RWPE2 (cell line): ENCODE results near the gene BTD.

Source experiments
- ATAC-seq: fragments of 200-7000 bp; cut with Tn5 transposase; 3 replicates; pipeline ENCODE4 v1.9.1; 2021; ENCODE audit warnings: low read depth
- DNase-seq: peaks from one replicate; pipeline ENCODE4 v3.0.0-alpha.2; 2020; ENCODE audit warnings: low spot score
- H3K27ac ChIP-seq: fragments of 450-650 bp; 2 replicates; pipeline ENCODE4 v1.5.1; 2017; ENCODE audit warnings: mild to moderate bottlenecking; ENCODE audit not compliant: poor library complexity, severe bottlenecking
- H3K27me3 ChIP-seq: fragments of 250-450 bp; sonication (Bioruptor Pico); 2 replicates; pipeline ENCODE4 v1.5.1; 2021; ENCODE audit warnings: mild to moderate bottlenecking, moderate library complexity; ENCODE audit not compliant: insufficient read depth, poor library complexity, severe bottlenecking
- H3K36me3 ChIP-seq: fragments of 250-450 bp; sonication (Bioruptor Pico); 2 replicates; pipeline ENCODE4 v1.5.1; 2020; ENCODE audit warnings: low read depth, mild to moderate bottlenecking, moderate library complexity
- H3K4me1 ChIP-seq: fragments of 250-450 bp; sonication (Bioruptor Pico); 2 replicates; pipeline ENCODE4 v1.5.1; 2021; ENCODE audit warnings: mild to moderate bottlenecking, moderate library complexity; ENCODE audit not compliant: insufficient read depth, poor library complexity, severe bottlenecking
- H3K4me3 ChIP-seq: fragments of 250-450 bp; sonication (Bioruptor Pico); 2 replicates; pipeline ENCODE4 v1.5.1; 2021; ENCODE audit warnings: mild to moderate bottlenecking, moderate library complexity; ENCODE audit not compliant: severe bottlenecking
- H3K9me3 ChIP-seq: fragments of 250-450 bp; sonication (Bioruptor Pico); 2 replicates; pipeline ENCODE4 v1.5.1; 2021; ENCODE audit warnings: mild to moderate bottlenecking, moderate library complexity; ENCODE audit not compliant: severe bottlenecking
- TF ChIP-seq, protein P1 (sequence below): fragments of 450-650 bp; IDR thresholded peaks from one replicate; pipeline ENCODE4 v1.5.1; 2017; ENCODE audit warnings: mild to moderate bottlenecking, moderate library complexity; ENCODE audit not compliant: poor library complexity, severe bottlenecking

BTD gene

DNA sequence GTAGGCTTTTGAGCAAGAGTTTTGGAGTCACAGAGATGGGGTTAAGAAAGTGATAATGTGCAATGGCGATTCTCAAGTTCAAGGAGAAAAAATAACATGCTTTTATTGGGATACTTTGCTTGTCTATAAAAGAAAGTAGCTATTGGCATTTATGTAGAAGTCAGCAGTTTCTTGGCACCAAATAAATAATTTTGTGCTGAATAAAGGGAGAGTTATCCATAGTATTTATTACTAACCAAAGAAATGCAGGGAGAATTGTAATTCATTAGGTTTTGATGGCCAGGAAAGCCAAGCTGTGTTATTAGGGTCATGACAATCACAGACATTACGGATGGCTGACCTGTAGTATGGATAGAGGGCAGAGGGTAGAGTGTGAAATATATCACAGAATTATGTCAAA is 33.1 kb downstream of the BTD start:
- H3K36me3 ChIP-seq: no peaks in the 10 kb centered on the region
- ATAC-seq: no peak
- no peaks in the 10 kb centered on the region for H3K9me3 ChIP-seq
- peaks cover 50% of the 10 kb centered on the region for H3K4me1 ChIP-seq
- TF ChIP-seq, protein P1, sequence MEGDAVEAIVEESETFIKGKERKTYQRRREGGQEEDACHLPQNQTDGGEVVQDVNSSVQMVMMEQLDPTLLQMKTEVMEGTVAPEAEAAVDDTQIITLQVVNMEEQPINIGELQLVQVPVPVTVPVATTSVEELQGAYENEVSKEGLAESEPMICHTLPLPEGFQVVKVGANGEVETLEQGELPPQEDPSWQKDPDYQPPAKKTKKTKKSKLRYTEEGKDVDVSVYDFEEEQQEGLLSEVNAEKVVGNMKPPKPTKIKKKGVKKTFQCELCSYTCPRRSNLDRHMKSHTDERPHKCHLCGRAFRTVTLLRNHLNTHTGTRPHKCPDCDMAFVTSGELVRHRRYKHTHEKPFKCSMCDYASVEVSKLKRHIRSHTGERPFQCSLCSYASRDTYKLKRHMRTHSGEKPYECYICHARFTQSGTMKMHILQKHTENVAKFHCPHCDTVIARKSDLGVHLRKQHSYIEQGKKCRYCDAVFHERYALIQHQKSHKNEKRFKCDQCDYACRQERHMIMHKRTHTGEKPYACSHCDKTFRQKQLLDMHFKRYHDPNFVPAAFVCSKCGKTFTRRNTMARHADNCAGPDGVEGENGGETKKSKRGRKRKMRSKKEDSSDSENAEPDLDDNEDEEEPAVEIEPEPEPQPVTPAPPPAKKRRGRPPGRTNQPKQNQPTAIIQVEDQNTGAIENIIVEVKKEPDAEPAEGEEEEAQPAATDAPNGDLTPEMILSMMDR: no peak
- no peaks in the 10 kb centered on the region for H3K27me3 ChIP-seq
- no peak overlapping the region for H3K4me3 ChIP-seq
- H3K27ac ChIP-seq: peak overlapping the region; percentile 95
- DNase-seq: no peak

DNA sequence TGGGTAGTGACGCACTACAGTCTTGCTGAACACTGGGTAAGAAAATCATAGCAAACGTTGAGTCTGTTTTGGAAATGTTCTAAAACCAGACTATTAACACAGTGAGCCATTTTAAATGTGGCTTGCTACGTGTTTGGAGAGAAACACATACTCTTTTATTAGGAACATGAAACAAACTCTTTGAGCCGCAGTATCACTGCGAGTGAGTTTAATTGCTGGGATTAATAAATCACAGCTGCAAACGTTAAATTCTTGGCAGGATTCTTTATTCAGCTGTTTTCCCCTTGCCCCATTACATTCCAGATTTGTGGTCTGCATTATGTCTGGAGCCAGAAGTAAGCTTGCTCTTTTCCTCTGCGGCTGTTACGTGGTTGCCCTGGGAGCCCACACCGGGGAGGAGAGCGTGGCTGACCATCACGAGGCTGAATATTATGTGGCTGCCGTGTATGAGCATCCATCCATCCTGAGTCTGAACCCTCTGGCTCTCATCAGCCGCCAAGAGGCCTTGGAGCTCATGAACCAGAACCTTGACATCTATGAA is 33.6 kb downstream of the BTD start:
- H3K36me3 ChIP-seq: no peaks in the 10 kb centered on the region
- H3K27me3 ChIP-seq: no peaks in the 10 kb centered on the region
- peaks cover 47% of the 10 kb centered on the region for H3K4me1 ChIP-seq
- DNase-seq (no peak), ATAC-seq (no peak)
- no peaks in the 10 kb centered on the region for H3K9me3 ChIP-seq
- H3K27ac ChIP-seq: peak overlapping the region; percentile 95
- TF ChIP-seq, protein P1: no peak
- no peak overlapping the region for H3K4me3 ChIP-seq

DNA sequence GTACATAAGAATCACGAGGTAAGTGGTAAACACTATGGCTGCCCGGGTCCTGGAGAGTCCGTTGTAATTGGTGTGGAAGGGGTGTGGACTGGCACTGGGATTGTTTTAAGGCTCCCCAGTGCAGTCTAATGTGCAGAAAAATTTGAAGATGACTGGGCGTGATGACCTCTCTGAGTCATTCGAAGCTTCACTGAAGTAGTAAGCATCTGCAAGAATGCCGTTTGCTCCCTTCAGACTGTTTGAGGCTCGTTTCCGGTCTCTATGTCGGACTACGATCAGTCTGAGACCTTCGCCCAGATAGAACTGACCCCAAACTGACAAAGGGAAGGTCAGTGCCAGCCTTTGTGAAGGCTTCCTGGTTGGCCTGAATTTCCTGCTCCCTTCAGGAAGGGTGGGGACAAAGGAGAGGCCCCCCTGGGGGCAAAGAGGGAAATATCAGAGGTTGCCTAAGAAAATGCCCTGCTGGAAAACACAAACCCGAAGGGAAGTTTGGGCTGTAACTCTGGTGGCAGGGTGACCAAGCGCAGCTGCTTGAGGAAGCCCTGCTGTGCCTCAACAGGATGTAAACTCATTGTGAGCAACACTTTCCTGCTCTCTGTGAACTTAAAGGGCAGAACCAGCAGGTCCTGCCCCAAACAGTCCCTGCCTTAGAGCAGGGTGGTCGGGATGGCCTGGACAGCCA is 34.6 kb downstream of the BTD start:
- Histone ChIP-seq H3K27me3 (no peaks in the 10 kb centered on the region), H3K36me3 (no peaks in the 10 kb centered on the region), H3K27ac (peak overlapping the region; percentile 95), H3K4me3 (no peak overlapping the region), H3K9me3 (no peaks in the 10 kb centered on the region), H3K4me1 (peaks cover 37% of the 10 kb centered on the region)
- TF ChIP-seq, protein P1: no peak
- peak; percentile 91 for ATAC-seq
- DNase-seq: no peak

DNA sequence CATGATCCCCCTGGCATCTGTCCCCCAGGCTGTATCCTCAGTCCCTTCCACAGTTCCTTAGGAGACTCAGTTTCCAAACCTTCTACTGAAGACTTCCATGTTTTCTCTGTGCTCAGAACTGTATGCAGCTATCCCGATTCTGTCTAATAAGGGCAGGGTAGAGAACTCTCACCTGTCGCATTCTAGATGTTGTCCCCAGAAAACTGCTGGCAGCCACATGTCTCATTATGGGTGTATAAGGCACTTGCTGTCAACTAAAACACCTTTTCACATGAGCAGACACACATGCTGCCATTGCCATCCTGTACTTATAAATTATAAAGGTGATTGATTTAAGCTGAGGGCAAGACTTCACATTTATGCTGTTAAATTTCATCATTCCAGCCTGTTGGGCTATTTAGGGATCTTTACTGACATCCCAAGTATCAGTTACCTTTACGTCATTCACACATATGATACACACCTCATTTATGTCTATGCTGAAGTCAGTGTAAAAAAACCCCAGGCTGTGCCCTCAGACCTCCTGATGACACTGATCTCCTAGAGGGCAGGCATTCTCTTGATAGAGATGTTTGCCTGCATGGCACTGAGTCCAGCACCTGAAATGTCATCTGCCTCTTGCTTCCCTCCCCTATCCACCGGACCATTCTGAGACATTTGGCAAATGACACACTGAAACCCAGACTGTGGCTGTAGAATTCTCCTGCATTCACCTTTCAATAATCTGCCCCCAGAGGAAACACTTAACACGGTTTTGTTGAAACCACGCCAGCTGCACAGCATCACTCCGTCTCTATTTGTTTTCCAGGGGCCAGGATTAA is 35.8 kb downstream of the BTD start:
- Histone ChIP-seq H3K27ac (peak overlapping the region; percentile 95), H3K27me3 (no peaks in the 10 kb centered on the region), H3K4me3 (no peak overlapping the region), H3K9me3 (no peaks in the 10 kb centered on the region), H3K4me1 (peaks cover 28% of the 10 kb centered on the region), H3K36me3 (no peaks in the 10 kb centered on the region)
- TF ChIP-seq, protein P1: no peak
- no peak for ATAC-seq
- DNase-seq: no peak
